GM19397 (cell line): ENCODE data around the gene PLEK.
A peak's percentile ranks its signal among the peaks of the same experiment; 100 is the strongest.
"Not testable (repeated sequence)": the region's sequence is repeated elsewhere in the genome, so short reads cannot be mapped to it uniquely, and the experiment has no call there.

ENCODE experiments used
- ATAC-seq: cut with Tn5 transposase; IDR thresholded peaks from one replicate; pipeline ENCODE4 v1.9.1; 2021; ENCODE audit warnings: mild to moderate bottlenecking, moderate library complexity; ENCODE audit not compliant: unreplicated experiment

Gene PLEK

GRCh38 chr2:68351997-68352396 is 13.1 kb upstream of the PLEK start:
- ATAC-seq: no peak

DNA sequence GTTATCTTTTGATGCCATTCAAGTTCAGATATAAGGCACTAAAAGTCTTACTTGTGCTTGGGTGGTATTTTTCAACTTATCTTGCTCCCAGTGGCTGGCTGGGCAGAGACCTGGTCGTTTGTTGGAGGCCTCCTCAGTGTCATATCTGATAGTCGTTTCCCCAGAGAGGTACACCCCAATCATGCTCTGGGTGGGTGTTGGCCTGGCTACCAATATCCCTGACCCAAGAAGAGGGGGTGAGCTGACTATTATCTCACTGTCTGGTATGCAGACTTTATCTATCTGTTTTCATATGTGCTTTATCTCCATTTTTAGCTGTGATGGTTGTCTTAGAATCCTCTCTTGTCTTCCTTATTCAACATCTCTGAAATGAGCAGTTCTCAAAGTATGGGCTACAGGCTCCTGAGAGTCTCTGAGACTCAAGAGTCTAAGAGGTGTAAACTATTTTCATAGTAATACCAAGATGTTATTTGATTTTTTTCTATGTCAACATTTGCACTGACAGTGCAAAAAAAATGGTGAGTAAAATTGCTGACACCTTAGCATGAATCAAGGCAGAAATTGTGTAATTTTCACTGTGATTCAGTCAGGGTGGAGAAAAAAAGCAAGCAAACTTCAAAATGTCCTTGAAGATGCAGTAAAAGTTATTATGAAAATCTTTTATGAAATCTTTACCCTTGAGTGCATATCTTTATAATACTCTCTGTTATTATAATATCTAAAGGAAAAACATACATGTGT is 12.3 kb upstream of the PLEK start:
- ATAC-seq: no peak

DNA sequence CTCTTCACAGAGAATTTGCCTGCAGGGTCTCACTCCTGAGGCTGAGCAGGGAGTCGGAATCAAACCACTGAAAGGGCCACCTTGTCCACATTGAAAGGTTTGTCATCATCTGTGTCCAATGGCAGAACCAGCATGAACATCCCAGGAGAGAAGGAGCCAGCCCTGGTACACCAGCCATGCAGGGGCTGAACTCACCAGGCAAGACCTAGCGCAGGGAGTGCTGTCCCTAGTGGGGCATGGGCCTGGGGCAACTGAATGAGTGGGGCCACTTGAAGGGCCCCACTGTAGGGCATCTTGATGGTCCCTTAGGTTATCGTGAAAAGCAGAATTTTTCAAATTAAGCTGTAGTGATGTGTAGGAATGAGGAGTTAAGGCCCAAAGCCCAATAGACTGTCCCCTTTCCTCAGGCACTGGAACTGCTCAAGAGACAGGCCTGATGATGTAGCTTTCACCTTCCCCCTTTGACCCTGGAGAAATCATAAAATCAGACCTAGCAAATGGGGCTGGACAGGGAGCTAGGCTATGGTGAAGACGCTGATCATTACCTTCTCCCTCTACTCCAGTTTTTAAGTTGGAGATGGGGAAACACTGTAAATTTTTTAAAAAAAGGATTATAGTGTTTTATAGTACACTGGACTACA is 8.4 kb upstream of the PLEK start:
- ATAC-seq: no peak

DNA sequence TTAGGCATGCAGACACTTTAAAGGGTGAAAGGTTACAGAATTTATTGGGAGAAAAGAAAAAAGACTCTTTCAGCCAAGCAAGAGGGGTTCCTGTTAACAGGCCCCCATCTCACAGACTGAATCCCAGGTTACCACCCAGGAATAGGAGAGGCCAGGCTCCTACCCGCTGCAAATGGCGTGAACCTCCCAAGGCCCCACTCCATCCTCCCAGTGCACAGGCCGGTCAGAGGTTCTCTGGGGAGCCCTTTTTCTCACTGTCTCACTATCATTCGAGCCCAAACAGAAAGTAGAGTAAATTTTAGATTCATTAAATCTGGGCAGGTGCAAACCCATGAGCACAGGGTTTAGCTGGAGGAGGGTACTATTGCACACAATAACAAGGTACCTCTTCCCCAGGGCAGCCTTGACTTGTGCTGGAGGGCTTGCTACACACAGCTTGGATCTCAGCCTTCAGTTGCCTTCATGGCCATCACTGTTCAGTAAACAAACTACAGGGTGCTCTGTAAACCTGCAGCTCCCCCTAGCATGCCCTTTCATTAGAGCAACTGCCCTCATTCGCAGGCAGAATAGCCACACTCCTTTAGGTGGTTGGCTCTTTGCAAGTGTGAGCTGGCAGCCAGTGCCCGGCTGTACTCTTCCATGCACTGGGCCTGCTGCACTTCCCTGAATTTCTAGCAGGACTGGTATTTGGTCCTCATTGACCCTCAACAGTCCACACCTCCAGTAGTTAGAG is 7.3 kb upstream of the PLEK start:
- peak; percentile 54 for ATAC-seq

DNA sequence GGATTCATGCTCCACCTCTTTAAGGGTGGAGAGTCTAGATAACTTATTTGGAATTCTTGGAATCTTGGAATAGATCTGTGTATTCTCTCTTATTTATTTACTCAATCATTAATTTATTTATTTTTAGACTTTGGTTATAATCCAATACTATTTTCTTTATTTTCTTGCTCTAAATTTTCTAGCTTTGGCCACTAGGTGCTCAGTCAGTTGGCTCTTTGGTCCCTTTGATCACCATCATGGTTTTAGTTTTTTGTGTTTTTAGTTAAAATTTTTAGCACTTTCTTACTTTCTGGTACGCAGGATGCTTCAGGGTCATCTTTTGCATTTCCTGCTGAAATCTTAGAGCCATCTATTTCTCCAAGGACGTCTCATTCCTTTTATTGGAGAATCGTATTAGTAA is 5.2 kb upstream of the PLEK start:
- no peak for ATAC-seq

GRCh38 chr2:68362069-68362468 is 3.0 kb upstream of the PLEK start:
- ATAC-seq: peak; percentile 46

DNA sequence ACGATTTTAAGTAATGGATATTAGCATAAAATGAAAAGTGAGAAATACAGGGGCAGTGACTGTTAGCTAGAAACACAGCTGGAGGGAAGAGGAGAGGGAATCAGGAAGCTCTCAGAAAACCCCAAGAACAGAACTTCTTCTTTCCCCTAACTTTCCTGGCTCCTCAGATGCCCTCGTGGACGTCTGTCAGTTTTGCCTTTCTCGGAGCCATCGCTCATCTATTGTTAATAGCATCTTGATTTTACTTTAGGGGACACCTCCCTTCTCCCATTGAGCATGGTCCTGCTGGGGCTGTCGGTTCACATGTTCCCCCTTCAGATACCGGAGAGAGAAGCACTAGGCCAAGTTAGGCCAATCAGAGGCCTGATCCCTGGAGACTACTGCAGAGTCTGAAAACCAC is 2.3 kb upstream of the PLEK start:
- ATAC-seq: no peak

DNA sequence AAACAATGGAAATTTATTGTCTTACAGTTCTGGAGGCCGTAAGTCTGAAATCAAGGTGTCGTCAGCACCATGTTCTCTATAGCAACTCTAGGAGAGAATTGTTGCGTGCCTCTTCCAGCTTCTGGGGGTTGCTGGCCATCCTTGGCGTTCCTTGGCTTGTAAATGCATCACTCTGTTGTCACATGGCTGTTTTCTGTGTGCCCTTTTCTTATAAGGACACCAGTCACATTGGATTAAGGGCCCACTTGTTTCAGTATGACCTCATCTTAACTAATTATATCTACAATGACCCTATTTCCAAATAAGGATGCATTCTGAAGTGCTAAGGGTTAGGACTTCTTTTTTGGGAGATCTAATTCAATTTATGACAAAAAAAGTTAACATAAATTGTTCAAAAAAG is 1.4 kb upstream of the PLEK start:
- ATAC-seq: no peak

GRCh38 chr2:68366083-68366560 is 1.0 kb downstream of the PLEK start:
- ATAC-seq: no peak

GRCh38 chr2:68367953-68368653 is 3.0 kb downstream of the PLEK start:
- no peak for ATAC-seq

GRCh38 chr2:68368654-68369336 is 3.7 kb downstream of the PLEK start:
- no peak for ATAC-seq

- no peak for ATAC-seq
Measured at GRCh38 chr2:68369337-68369734, 4.3 kb downstream of the PLEK start.

DNA sequence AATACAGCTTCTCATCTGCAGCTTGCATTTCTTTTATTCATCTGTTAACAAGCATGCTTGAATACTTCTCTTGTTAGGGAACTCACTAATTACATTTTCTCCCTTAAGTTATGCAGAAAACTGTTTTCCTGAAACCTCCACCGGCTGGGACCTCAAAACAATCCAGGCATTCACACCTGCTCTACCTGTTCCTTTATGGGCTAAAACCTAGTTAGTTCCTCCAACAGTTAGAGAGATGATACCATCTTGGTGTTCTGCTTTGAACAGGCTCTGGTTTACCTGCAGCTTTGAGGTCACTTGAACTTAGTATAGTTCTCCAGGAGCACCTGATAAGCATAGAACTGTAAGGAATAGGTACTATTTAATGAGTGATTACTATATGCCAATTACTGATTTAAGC is 6.1 kb downstream of the PLEK start:
- no peak for ATAC-seq

DNA sequence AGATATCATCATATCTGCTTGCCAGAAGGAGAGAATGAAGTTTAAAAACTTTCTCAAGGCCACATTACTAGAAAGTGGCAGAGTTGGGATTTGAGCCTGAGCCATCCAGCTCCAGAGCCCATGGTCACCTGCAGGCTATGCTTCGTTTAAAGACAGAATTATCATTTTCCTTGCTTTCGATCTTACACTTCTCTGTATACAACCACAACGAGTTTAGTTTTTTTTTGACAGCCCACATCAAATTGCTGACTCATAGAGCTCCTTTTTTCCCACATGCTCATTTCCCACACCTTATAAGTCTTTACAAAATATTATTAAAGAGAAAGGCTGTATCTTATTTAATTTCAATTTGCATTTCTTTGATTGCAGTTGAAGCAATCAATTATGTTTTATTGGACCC is 6.5 kb downstream of the PLEK start:
- ATAC-seq: no peak

- no peak for ATAC-seq
Measured at GRCh38 chr2:68372485-68372884, 7.4 kb downstream of the PLEK start.

- no peak for ATAC-seq
Measured at GRCh38 chr2:68374184-68374583, 9.1 kb downstream of the PLEK start.

DNA sequence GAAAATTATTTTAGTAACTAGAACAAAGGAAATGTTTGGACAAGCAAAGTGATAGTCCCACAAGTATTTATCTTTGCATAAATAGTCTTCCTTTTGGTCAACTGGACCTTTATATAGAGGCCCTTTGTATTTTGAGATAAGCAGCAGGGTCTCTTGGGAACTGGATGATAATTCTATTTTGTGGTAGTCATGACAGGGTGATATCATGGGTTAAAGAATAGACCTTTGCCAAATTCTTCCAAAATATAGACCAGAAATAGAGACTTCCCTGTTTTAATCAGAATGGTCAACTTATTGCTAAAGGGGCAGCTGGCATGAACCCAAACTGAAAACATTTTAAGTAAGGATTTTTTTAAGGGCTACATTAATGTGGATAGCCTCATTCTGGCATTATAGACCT is 10.5 kb downstream of the PLEK start:
- ATAC-seq: no peak

GRCh38 chr2:68377137-68377780 is 12.2 kb downstream of the PLEK start:
- ATAC-seq: no peak

- ATAC-seq: not testable (repeated sequence)
Measured at GRCh38 chr2:68378779-68379178, 13.7 kb downstream of the PLEK start.

DNA sequence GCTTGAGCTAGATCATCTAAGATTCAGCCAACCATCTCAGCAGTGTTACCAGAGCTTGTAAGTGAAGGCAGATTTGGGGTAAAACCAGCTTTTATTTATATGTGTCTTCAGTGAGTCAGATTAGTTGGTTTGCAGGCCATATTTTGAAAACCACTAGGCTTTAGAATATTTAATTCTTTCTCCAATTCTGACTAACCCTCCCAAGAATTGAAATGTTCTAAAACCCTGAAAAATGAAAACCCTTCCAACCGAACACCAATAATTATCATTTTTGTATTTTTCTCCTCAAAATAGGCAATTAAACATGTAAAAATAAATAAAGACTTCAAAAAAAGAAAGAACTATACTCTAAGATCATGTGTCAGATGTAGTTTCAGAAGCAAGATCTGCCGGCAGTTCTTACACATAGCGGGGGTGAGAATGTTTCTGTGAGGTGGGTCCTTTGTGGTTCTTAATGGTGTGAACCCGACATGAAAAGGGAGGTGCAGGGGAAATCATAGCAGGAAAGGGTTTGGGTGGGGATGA is 14.2 kb downstream of the PLEK start:
- ATAC-seq: no peak
